B cell (primary cell): Measurements from ENCODE around the gene POLN. TPM values are rescaled to one million over a fixed set of nuclear protein-coding genes. Genes with fewer than 3 reads are reported as not detected.

Experiments
- ATAC-seq: fragments of 200-7000 bp; cut with Tn5 transposase; one replicate; pipeline ENCODE4 v1.10.0; 2021; ENCODE audit warnings: low read depth, mild to moderate bottlenecking, moderate number of reproducible peaks, moderate library complexity
- CTCF ChIA-PET: fragments of 350-600 bp; sonication (Branson Sonifier 250); formaldehyde crosslinking; loops from one replicate; lab custom pipeline; 2021; ENCODE audit warnings: antibody characterized with exemption, inconsistent platforms; lab: Charles Lee
- POLR2A ChIA-PET: fragments of 350-600 bp; sonication (Branson Sonifier 250); formaldehyde crosslinking; loops from one replicate; lab custom pipeline; 2021; ENCODE audit warnings: antibody characterized with exemption; lab: Charles Lee
- DNase-seq: peaks from one replicate; pipeline ENCODE4 v3.0.0; 2013
- H2AFZ ChIP-seq: 2 replicates; pipeline ENCODE4 v1.6.1; 2012; ENCODE audit warnings: mild to moderate bottlenecking, low read depth, low read length; ENCODE audit not compliant: insufficient read depth, poor library complexity, severe bottlenecking
- H3K27ac ChIP-seq, 2 donors: 1 replicate in 1 of 2; 2 replicates in 1 of 2; pipeline ENCODE4 v1.5.1; 2012 to 2013; ENCODE audit warnings: low read length in 2 of 2, mild to moderate bottlenecking in 2 of 2, moderate library complexity in 1 of 2
- H3K27me3 ChIP-seq, 4 experiments: fragments of 200-600 bp in 1 of 4; sonication (generic) in 1 of 4; replicated peaks in 1 of 4; 1 replicate in 2 of 4; 2 replicates in 2 of 4; pipeline versions ENCODE4 v1.6.1 to v1.7.0; 2013 to 2016; ENCODE audit warnings: low read length in 3 of 4, mild to moderate bottlenecking in 2 of 4, mixed read lengths in 1 of 4, moderate library complexity in 1 of 4; ENCODE audit not compliant: insufficient read depth in 4 of 4, control insufficient read depth in 3 of 4; ENCODE audit errors: control extremely low read depth in 1 of 4
- H3K36me3 ChIP-seq, 2 experiments: replicated peaks in 1 of 2; 1 replicate in 1 of 2; 2 replicates in 1 of 2; pipeline versions ENCODE4 v1.6.1 to v1.7.1; 2013; ENCODE audit warnings: low read length in 1 of 2; ENCODE audit not compliant: insufficient read depth in 2 of 2, control insufficient read depth in 1 of 2; ENCODE audit errors: control extremely low read depth in 1 of 2, extremely low read depth in 1 of 2
- H3K4me1 ChIP-seq, 2 donors: fragments of 200-600 bp in 1 of 2; sonication (generic) in 1 of 2; 1 replicate in 1 of 2; 2 replicates in 1 of 2; pipeline versions ENCODE4 v1.5.1 to v1.6.1; 2013 to 2017; ENCODE audit warnings: low read length in 2 of 2; ENCODE audit not compliant: control insufficient read depth in 2 of 2, insufficient read depth in 2 of 2
- H3K4me2 ChIP-seq: replicated peaks from 2 replicates; pipeline ENCODE3; 2012; ENCODE audit warnings: mild to moderate bottlenecking, low read depth, low read length; ENCODE audit not compliant: poor library complexity, severe bottlenecking
- H3K4me3 ChIP-seq, 5 experiments: fragments of 200-600 bp in 1 of 5; sonication (generic) in 1 of 5; 1 replicate in 3 of 5; 2 replicates in 2 of 5; pipeline versions ENCODE4 v1.5.1 to v1.7.0; 2011 to 2016; ENCODE audit warnings: low read length in 4 of 5, mild to moderate bottlenecking in 4 of 5, low read depth in 2 of 5, control low read depth in 1 of 5, moderate library complexity in 1 of 5; ENCODE audit not compliant: insufficient read depth in 1 of 5; ENCODE audit errors: control extremely low read depth in 1 of 5, extremely low read depth in 1 of 5
- H3K79me2 ChIP-seq: fragments of 200-600 bp; sonication (generic); one replicate; pipeline ENCODE4 v1.6.0; 2016; ENCODE audit warnings: low read length; ENCODE audit not compliant: control insufficient read depth, insufficient read depth
- H3K9ac ChIP-seq: fragments of 200-600 bp; sonication (generic); 2 replicates; pipeline ENCODE4 v1.6.1; 2017; ENCODE audit warnings: mild to moderate bottlenecking, low read length, moderate library complexity
- H3K9me3 ChIP-seq, 3 donors: one replicate each; pipeline versions ENCODE4 v1.6.1 to v1.7.1; 2013; ENCODE audit warnings: low read length in 2 of 3; ENCODE audit not compliant: control insufficient read depth in 2 of 3, insufficient read depth in 1 of 3; ENCODE audit errors: control extremely low read depth in 1 of 3
- H4K20me1 ChIP-seq: 2 replicates; pipeline ENCODE4 v1.6.0; 2012; ENCODE audit warnings: mild to moderate bottlenecking, low read length; ENCODE audit not compliant: insufficient read depth, control insufficient read depth, poor library complexity, severe bottlenecking
- H3K27ac Mint-ChIP-seq: one replicate; pipeline ENCODE4 v1.8.0; 2021; ENCODE audit warnings: mixed read lengths
- H3K27me3 Mint-ChIP-seq: one replicate; pipeline ENCODE4 v1.8.0; 2021; ENCODE audit warnings: mixed read lengths
- H3K4me1 Mint-ChIP-seq: one replicate; pipeline ENCODE4 v1.8.0; 2021; ENCODE audit warnings: mixed read lengths
- H3K4me3 Mint-ChIP-seq: one replicate; pipeline ENCODE4 v1.8.0; 2021; ENCODE audit warnings: mixed read lengths
- H3K9me3 Mint-ChIP-seq: one replicate; pipeline ENCODE4 v1.8.0; 2022; ENCODE audit warnings: mixed read lengths; ENCODE audit not compliant: insufficient read depth
- CTCF ChIP-seq: fragments of 200-600 bp; IDR thresholded peaks from one replicate; pipeline ENCODE4 v1.8.0; 2022; ENCODE audit warnings: antibody characterized with exemption, mild to moderate bottlenecking
- EZH2 ChIP-seq: IDR thresholded peaks from 2 replicates; pipeline ENCODE4 v1.6.1; 2012; ENCODE audit warnings: borderline replicate concordance, low read depth, mild to moderate bottlenecking, moderate library complexity, low read length; ENCODE audit not compliant: insufficient read depth, poor library complexity, severe bottlenecking
- WGBS: methylation state at CpG from one replicate; pipeline ENCODE4 v1.1.5; 2013; ENCODE audit warnings: missing lambda C conversion rate; ENCODE audit not compliant: insufficient coverage; 5-methylcytosine and 5-hydroxymethylcytosine counted together
- intact Hi-C: fragments of 100-400 bp; cut with micrococcal nuclease; formaldehyde crosslinking; loops from one replicate; pipeline ENCODE4 v1.10.0; 2022
- polyA plus RNA-seq: library from polyadenylated mRNA; depleted of rRNA; stranded (reverse); fragments of >200 nt; gene quantifications from 2 replicates; pipeline ENCODE4 v1.2.3, GENCODE V29; 2012
- total RNA-seq, 2 donors: library from RNA; stranded (reverse); fragments of 120-200 nt in 1 of 2; gene quantifications; 1 replicate in 1 of 2; 2 replicates in 1 of 2; pipeline versions ENCODE4 v1.2.3 to v1.2.4, GENCODE V29; 2013 to 2022

POLN gene
- total and polyA plus RNA-seq, 2 donors (not counting 1 experiment from before 2014, with no cell fraction given), result 0.73 to 1.5 TPM

GRCh38 chr4:2267320-2267811, 25.4 kb upstream of the POLN start:
- no peak overlapping the region for H3K4me2 ChIP-seq
- no peaks in the 10 kb centered on the region for H3K9me3 Mint-ChIP-seq
- 91% methylated on average over 17 of the region's 18 CpGs for WGBS
- no peaks in the 10 kb centered on the region for H3K9me3 ChIP-seq
- H3K27me3 Mint-ChIP-seq, result no peaks in the 10 kb centered on the region
- TF ChIP-seq EZH2, result no peak
- no peak for TF ChIP-seq CTCF
- no peak overlapping the region for H2AFZ ChIP-seq
- no peaks in the 10 kb centered on the region for H3K27me3 ChIP-seq
- H3K27ac ChIP-seq, result no peak overlapping the region
- peaks cover 4% of the 10 kb centered on the region for H3K79me2 ChIP-seq
- POLR2A ChIA-PET, result no interaction called here
- peaks cover 5% of the 10 kb centered on the region for H3K4me1 Mint-ChIP-seq
- DNase-seq (no peak), ATAC-seq (no peak)
- H3K4me1 ChIP-seq, result peaks cover 10 to 18% of the 10 kb centered on the region in 2 donors
- no peaks in the 10 kb centered on the region for H4K20me1 ChIP-seq
- CTCF ChIA-PET, result no interaction called here
- no peak overlapping the region for H3K27ac Mint-ChIP-seq
- H3K4me3 ChIP-seq, result no peak overlapping the region
- H3K4me3 Mint-ChIP-seq, result no peak overlapping the region
- intact Hi-C loops, result loop anchor here (10.0 kb wide), 1 partner anchor 427 kb away; no protein-coding TSS in a partner anchor
- no peak overlapping the region for H3K9ac ChIP-seq
- H3K36me3 ChIP-seq, result no peaks in the 10 kb centered on the region

- Histone ChIP-seq H2AFZ (no peak overlapping the region), H3K79me2 (peaks cover 4% of the 10 kb centered on the region), H3K36me3 (no peaks in the 10 kb centered on the region), H3K4me2 (no peak overlapping the region), H3K9me3 (no peaks in the 10 kb centered on the region), H3K27ac (no peak overlapping the region), H3K9ac (no peak overlapping the region), H4K20me1 (no peaks in the 10 kb centered on the region), H3K4me1 (peaks cover 10 to 18% of the 10 kb centered on the region in 2 donors), H3K27me3 (no peaks in the 10 kb centered on the region), H3K4me3 (no peak overlapping the region)
- Mint-ChIP-seq H3K27me3 (no peaks in the 10 kb centered on the region), H3K4me1 (peaks cover 5% of the 10 kb centered on the region), H3K27ac (no peak overlapping the region), H3K4me3 (no peak overlapping the region), H3K9me3 (no peaks in the 10 kb centered on the region)
- intact Hi-C loops, result loop anchor here (10.0 kb wide), 1 partner anchor 428 kb away; no protein-coding TSS in a partner anchor
- WGBS, result 97% methylated on average over 5 of the region's 5 CpGs
- TF ChIP-seq EZH2, result no peak
- TF ChIP-seq CTCF, result no peak
- POLR2A ChIA-PET, result no interaction called here
- ATAC-seq, result no peak
- CTCF ChIA-PET, result no interaction called here
- DNase-seq, result no peak
Observed at GRCh38 chr4:2266821-2267220, 24.9 kb upstream of the POLN start.
